HG03066 (cell line): ENCODE results near the gene NDUFA13.

Source experiments
- ATAC-seq: cut with Tn5 transposase; IDR thresholded peaks from one replicate; pipeline ENCODE4 v1.9.1; 2021; ENCODE audit warnings: low read depth; ENCODE audit not compliant: unreplicated experiment

The NDUFA13 gene

GRCh38 chr19:19563348-19563848 is 47.4 kb downstream of the NDUFA13 start:
- ATAC-seq: no peak

GRCh38 chr19:19566306-19566705 is 50.3 kb downstream of the NDUFA13 start:
- ATAC-seq: no peak

GRCh38 chr19:19567391-19567790 is 51.4 kb downstream of the NDUFA13 start:
- ATAC-seq: no peak

GRCh38 chr19:19568802-19569756 is 53.1 kb downstream of the NDUFA13 start:
- ATAC-seq: no peak

- no peak for ATAC-seq
Observed at GRCh38 chr19:19570571-19570970, 54.5 kb downstream of the NDUFA13 start.

GRCh38 chr19:19571071-19571786 is 55.2 kb downstream of the NDUFA13 start:
- no peak for ATAC-seq

- no peak for ATAC-seq
Observed at GRCh38 chr19:19575411-19575810, 59.4 kb downstream of the NDUFA13 start.
